ENCODE measurements around the gene CISH. TPM values are rescaled to one million over a fixed set of nuclear protein-coding genes. Genes with fewer than 3 reads are reported as not detected.

Gene CISH
- total RNA-seq = 6.2 TPM

DNA sequence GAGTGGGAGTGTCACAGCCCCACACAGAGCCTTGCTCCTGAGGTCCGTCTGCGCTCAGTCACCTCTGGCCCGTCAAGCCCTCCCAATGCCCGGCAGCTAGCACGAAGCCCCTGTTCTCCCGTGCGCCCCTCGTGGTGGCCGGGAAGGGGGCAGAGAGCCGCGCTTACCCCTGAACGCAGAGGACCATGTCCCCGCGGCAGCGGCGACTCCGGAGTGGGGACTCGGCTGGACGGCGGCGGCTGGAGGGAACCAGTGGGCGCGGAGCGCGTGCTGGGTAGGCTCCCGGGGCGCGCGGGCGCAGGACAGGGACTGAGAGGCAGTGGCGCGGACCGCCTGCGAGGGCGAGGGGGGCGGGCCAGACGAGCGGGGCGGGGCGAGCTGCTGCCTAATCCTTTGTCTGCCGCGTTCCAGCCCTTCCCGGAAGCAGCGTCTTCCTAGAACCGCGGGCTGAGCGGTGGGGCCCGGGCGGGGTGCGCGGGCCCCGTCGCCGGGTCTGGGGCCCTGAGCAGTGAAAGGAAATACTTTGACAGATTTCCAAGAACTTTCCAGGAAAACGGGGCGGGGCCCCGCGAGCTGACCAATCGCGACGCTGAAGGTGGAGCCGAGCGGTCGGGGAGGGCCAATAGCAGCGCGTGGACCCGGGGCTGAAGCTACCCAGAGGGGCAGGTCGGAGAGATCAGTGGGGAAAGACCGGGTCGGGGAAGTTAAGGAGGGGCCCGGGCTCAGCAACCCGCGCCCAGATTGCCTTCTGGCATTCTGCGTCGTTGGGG, at the start of gene CISH:
TSS of gene CISH (minus strand) at position 311 of the 770 bp plus-strand sequence. CDS start at position 187, 124 bp downstream.
- peak; percentile 94 for DNase-seq (ENCODE audit: low spot score)

GRCh38 chr3:50660386-50660785, 48.8 kb upstream of the CISH start:
- DNase-seq (ENCODE audit: low spot score) = no peak

DNA sequence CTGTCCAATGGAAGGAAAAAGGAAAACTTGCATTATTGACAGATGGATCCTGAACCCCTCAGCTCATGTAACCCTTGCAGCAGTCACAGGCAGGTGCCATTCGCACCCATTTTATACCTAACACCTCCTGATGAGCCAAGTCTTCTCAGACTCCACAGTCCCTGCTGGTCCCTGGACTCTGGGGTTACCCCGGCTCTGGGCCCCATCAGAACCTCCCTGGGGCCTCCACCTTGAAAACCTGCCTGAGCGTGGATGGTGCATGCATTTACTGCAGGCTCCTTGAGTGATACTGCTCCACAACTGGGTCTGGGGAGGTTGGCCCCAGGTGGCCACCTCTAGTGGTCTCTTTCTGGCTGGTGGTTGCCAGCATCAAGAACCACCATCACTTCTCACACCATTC, 47.3 kb upstream of the CISH start:
- no peak for DNase-seq (ENCODE audit: low spot score)

- DNase-seq (ENCODE audit: low spot score) = no peak
Measured at GRCh38 chr3:50658416-50658815, 46.8 kb upstream of the CISH start.

DNA sequence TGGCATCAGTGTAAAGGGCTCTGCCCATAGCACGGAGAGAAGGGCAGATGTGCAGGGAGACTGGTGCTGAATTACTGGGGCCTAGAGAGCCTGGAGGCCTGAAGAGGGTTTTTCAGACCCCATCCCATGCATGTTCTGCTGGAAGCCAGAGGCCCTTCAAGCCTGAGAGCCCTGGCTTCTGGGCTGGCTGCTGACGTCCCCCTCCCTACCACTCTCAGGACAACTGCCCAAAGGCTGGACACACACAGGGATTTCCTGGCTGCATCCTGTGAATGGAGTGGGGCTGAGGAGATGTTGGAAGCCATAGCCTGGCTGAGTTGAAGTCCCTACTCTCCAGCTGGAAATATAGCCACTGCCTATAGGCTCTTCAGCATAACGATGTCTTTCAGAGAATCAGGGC, 46.2 kb upstream of the CISH start:
- no peak for DNase-seq (ENCODE audit: low spot score)

DNA sequence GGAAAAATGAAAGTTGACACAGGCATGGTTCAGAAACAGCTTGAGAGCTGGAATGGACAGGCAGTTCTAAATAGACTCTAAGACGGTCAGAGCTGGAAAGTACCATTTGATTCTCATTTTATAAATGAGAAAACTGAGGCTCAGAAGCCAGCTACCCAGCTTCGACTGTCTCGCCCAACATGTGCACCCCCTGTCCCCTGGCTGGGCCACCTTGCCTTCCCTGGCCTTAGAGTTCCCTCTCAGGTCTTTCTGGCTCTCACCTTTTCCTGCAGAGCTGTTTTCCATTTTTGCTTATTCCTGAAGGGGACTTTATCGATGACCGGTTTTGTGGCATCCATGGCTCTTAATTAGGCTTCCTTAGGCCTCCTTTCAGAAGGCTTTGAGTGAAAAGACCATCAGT, 45.8 kb upstream of the CISH start:
- no peak for DNase-seq (ENCODE audit: low spot score)

- DNase-seq (ENCODE audit: low spot score) = no peak
Measured at GRCh38 chr3:50656417-50657195, 45.0 kb upstream of the CISH start.

DNA sequence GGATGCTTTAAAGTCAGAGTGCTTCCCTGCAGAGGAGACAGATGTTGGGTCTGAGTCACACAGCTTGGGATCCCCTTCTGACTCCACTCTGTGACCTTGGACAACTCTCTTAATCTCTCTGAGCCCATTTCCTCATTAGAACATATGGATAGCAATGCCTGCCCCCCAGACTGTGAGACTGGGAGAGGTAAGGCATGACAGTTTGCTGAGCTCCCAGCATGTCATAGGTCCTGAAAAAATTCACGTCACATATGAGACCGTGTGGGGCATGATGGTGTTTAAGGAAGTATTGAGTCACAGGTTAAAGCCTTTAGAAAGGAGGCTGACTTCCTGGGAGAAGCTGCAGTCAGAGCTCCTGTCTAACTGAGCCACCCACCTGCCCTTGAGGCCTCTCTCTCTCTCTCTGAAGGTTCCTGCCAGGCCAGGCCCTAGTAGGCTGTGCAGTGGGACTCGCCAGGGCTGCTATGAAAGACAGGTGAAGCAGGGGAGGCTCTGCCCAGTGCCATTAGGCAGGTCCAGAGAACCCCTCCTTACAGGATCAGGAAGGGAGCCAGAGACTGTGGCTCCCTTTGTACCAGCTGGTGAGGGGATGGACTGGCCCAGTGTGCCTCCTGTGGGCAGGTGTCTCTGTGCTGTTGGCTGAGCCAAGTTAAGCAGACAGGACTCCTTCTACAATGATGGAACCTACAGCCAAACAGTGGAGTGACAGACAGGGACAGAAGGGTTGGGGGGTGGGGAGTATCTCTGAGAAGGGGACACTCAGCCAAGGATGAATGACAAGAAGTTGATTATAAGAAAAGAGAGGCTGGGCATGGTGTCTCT, 43.6 kb upstream of the CISH start:
- no peak for DNase-seq (ENCODE audit: low spot score)

GRCh38 chr3:50653937-50654595, 42.5 kb upstream of the CISH start:
- no peak for DNase-seq (ENCODE audit: low spot score)

DNA sequence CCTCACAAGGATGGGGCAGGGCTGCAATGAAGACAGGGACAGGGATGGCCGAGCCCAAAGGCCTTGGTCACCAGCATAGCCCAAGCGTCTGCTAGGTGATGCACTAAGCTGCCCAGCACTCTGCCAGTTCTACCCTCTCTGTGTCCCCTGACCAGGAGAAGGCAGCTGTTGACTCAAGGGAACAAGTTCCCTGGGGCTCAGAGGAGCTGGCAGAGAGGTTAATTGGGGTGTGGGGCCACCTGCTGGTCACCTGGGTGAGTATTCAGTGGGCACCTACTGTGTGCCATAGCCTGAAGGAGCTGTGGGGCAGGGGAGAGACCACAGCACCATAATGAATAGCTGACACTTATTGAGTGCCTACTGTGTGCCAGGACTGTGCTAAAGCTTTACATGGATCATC, 41.1 kb upstream of the CISH start:
- DNase-seq (ENCODE audit: low spot score) = no peak

DNA sequence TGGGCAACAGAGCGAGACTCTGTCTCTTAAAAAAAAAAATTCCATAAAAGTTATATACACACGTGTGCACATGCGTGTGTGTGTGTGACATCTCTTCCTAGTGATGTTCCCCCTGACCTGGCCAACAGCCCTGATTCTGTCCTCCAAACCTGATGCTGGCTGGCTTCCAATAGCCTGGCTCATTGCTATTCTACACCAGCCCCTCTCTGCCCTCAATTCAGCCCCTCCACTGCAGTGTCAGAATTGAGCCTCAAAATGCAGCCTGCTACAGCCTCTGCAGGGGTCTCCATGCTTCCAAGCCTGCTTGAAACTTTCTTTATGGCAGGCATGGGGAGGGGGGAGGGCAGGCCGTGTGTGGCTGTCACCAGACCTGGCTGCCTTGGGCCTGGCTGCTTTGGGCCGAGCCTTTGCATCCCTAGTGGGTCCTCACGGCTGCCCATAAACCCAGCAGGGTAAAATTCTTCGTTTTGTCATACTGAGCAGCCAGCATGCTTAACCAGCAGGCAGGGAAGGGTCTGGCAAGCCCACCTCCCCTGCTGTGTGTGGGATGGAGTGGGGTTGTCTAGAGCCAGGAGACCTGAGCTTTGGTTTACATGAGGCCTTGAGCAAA, 40.5 kb upstream of the CISH start:
- no peak for DNase-seq (ENCODE audit: low spot score)

DNA sequence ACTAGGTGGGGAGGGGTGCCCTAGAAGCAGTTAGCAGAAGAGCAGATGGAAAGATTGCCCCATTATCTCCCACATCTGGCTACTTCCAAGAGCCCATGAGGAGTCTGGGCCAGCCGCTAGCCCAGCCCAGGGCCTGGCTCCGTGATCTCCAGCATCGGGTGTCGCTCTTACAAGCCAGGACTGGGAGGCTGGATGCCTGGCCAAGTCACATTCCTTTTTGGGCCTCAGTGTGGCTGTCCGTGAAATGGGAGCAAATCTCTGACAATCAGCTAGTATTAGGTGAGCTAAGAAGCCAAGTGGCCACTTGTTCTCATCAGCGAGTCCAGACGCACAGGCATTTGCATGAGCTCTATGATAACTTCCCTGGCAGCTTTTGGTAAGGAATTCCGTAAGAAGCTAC, 39.9 kb upstream of the CISH start:
- DNase-seq (ENCODE audit: low spot score) = no peak

DNA sequence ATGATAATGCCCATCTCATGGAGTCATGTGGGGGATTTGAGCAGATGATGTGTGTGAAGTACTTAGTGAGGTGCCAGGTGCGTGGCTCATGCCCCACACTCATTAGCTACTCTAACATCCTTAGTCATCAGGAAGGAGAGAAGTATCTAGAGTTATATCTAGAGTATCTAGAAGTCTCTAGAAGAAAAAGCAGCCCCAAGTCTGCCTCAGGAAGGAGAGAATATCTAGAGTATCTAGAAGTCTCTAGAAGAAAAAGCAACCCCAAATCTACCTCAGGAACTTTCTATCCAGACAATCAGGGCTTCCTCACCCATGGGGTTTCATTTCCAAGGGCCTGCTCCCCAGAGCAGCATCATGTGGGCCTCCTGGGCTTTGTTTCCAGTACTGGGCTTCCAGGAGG, 38.4 kb upstream of the CISH start:
- DNase-seq (ENCODE audit: low spot score) = no peak

DNA sequence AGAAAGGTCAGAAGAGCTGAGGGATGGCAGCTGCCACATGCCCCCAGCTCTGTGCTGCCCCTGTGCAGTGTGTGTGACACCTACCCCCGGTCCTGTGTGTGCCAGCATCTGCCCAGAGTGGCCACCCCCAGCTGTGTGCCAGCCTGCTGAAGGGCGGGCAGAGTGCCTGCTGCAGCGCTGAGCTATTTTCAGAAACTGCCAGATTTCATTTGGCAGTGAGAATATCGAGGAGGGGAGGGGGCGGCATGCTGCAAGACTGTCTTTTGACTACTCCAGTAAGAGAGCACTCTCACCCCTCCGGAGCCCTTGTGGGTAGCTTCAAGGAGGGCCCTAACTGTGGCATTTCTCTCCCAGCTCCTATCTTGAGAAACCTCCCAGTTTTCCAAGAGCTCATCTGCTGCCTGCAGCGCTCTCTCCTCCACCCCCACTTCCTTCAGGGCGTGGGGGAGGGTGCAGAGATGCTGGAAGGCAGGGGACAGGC, 37.9 kb upstream of the CISH start:
- DNase-seq (ENCODE audit: low spot score) = no peak

- no peak for DNase-seq (ENCODE audit: low spot score)
Measured at GRCh38 chr3:50648944-50649343, 37.4 kb upstream of the CISH start.

DNA sequence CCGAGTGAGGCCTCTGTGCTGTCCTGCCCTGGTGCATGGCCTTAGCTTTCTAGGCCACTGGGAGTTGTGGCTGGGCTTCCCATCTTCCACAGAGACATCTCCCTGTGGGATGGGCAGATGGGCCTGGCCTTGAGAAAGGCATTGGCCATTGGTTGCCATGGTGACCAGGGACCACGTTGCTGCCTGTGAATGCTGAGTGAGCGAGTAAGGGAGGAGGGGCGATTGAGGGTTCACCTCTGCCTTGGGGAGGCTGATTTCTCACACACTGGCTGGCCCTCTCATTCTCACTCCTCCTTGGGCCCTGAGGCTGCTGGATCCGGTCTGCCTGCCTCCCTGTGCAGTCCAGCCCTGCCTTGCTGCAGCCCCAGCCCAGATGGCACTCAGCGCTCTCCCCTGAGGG, 36.7 kb upstream of the CISH start:
- DNase-seq (ENCODE audit: low spot score) = no peak

- DNase-seq (ENCODE audit: low spot score) = no peak
Measured at GRCh38 chr3:50645378-50645777, 33.8 kb upstream of the CISH start.

DNA sequence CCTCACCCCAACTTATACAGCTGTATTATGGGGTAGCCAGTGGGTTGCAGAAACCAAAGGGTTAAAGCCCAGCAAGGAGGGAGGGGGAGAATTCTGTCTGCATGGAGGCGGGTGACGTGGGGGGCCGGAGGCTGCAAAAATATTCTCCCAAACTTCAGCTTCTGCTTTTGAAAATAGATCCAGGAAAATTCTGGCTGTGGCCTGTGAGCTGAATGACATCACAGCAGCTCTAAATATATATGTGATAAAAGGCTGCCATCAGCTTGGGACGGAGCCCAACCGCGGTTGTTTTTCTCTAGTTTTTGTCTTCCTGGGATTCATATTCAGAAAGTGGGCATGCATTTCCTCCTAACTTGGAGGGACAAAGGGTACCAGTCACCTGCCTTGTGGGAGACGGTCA, 33.0 kb upstream of the CISH start:
- DNase-seq (ENCODE audit: low spot score) = no peak

DNA sequence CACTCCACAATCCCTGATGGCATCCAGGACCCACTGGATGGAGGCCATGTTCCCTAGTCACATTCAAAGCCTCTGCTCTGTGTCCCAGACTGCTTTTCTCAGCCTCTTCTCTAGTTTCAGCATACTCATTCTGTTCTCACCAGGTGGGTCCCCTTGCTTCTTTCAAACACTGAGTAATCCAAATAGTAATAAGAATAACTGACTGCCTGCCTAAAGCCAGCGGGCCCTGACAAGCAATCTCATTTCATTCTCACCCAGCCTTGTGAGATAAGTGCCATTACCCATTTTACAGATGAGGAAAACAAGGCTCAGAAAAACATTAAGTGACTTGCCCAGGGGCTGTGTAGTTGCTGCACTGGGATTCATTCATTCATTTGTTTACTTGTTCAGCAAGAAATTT, 30.8 kb upstream of the CISH start:
- DNase-seq (ENCODE audit: low spot score) = no peak

- no peak for DNase-seq (ENCODE audit: low spot score)
Measured at GRCh38 chr3:50639055-50639494, 27.5 kb upstream of the CISH start.

DNA sequence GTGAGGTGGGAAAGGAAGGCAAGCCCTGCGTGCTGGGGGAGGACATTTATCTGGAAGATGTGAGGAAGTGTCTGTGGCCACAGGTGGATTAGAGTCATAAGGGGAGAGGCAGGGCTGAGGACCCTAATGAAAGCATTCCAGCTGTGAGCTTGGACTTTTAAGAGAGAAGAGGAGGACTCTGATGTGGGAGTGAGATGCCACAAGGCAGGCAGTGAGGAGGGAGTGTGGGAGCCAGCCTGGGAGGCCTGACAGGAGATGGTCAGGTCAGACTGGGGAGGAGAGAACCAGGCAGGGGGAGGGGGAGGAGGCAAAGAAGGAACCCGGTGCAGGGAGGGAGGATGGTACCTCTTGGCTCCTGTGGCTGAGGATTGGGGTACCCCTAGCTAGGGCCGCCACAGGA, 26.4 kb upstream of the CISH start:
- DNase-seq (ENCODE audit: low spot score) = no peak

Data from mucosa of gallbladder (tissue), 1 donor.